NCI-H2107 (cell line): ENCODE data around the gene TMEM33.

Experiments
- DNase-seq: peaks from one replicate; lab custom pipeline; 2025; lab: John Stamatoyannopoulos, UW

TMEM33 gene

GRCh38 chr4:41939016-41939626, 3.9 kb downstream of the TMEM33 start:
- no peak for DNase-seq

GRCh38 chr4:41940834-41941233, 5.6 kb downstream of the TMEM33 start:
- no peak for DNase-seq

- DNase-seq = no peak
Measured at GRCh38 chr4:41943506-41943905, 8.3 kb downstream of the TMEM33 start.

GRCh38 chr4:41944089-41944488, 8.9 kb downstream of the TMEM33 start:
- no peak for DNase-seq

GRCh38 chr4:41949531-41949930, 14.3 kb downstream of the TMEM33 start:
- no peak for DNase-seq

- no peak for DNase-seq
Measured at GRCh38 chr4:41957634-41958033, 22.4 kb downstream of the TMEM33 start.

GRCh38 chr4:41963105-41963504, 27.9 kb downstream of the TMEM33 start:
- DNase-seq = no peak

- DNase-seq = no peak
Measured at GRCh38 chr4:41964401-41964800, 29.2 kb downstream of the TMEM33 start.

- DNase-seq = no peak
Measured at GRCh38 chr4:41967392-41967791, 32.2 kb downstream of the TMEM33 start.

GRCh38 chr4:41969671-41970070, 34.4 kb downstream of the TMEM33 start:
- no peak for DNase-seq

GRCh38 chr4:41975341-41975740, 40.1 kb downstream of the TMEM33 start:
- DNase-seq = no peak

- no peak for DNase-seq
Measured at GRCh38 chr4:41976775-41977516, 41.7 kb downstream of the TMEM33 start.

GRCh38 chr4:41977709-41978108, 42.5 kb downstream of the TMEM33 start:
- no peak for DNase-seq

GRCh38 chr4:41981456-41981855, 46.2 kb downstream of the TMEM33 start, which contains the start of gene DCAF4L1:
TSS of gene DCAF4L1 (plus strand) at chr4:41981756. CDS start at chr4:41981793, 37 bp downstream.
- DNase-seq = no peak

GRCh38 chr4:41982716-41983115, 47.5 kb downstream of the TMEM33 start:
- no peak for DNase-seq

GRCh38 chr4:41985151-41985550, 49.9 kb downstream of the TMEM33 start:
- no peak for DNase-seq

- DNase-seq = no peak
Measured at GRCh38 chr4:41989994-41990364, 54.8 kb downstream of the TMEM33 start.

GRCh38 chr4:41990365-41991111, 55.3 kb downstream of the TMEM33 start, which contains the start of gene SLC30A9:
TSS of gene SLC30A9 (plus strand) at chr4:41990530. CDS start at chr4:41990652, 122 bp downstream.
- DNase-seq = peak; percentile 52

- DNase-seq = no peak
Measured at GRCh38 chr4:41991916-41992767, 56.9 kb downstream of the TMEM33 start.

GRCh38 chr4:41992967-41993857, 58.0 kb downstream of the TMEM33 start:
- DNase-seq = no peak

GRCh38 chr4:41994461-41994985, 59.3 kb downstream of the TMEM33 start:
- no peak for DNase-seq
